Chondrocyte (in vitro differentiated cells): ENCODE measurements around the gene PHKA1. TPM values are rescaled to one million over a fixed set of nuclear protein-coding genes. Genes with fewer than 3 reads are reported as not detected.

Experiments used
- DNase-seq: peaks from one replicate; pipeline ENCODE4 v3.0.0; 2021; ENCODE audit warnings: mixed read lengths, low spot score
- H3K27ac Mint-ChIP-seq: one replicate; pipeline ENCODE4 v1.8.0; 2021; ENCODE audit warnings: mild to moderate bottlenecking, moderate library complexity, mixed read lengths; ENCODE audit not compliant: unreplicated experiment
- H3K27me3 Mint-ChIP-seq: 2 replicates; pipeline ENCODE4 v1.8.0; 2021; ENCODE audit warnings: low read depth, mixed read lengths
- H3K36me3 Mint-ChIP-seq: 2 replicates; pipeline ENCODE4 v1.8.0; 2021; ENCODE audit warnings: low read depth, mixed read lengths
- H3K4me1 Mint-ChIP-seq: 2 replicates; pipeline ENCODE4 v1.8.0; 2021; ENCODE audit warnings: low read depth, mild to moderate bottlenecking, mixed read lengths
- H3K4me3 Mint-ChIP-seq: one replicate; pipeline ENCODE4 v1.8.0; 2021; ENCODE audit warnings: mild to moderate bottlenecking, moderate library complexity, mixed read lengths; ENCODE audit not compliant: unreplicated experiment
- H3K9me3 Mint-ChIP-seq: 2 replicates; pipeline ENCODE4 v1.8.0; 2021; ENCODE audit warnings: low read depth, mixed read lengths
- CTCF ChIP-seq: fragments of 200-600 bp; sonication (generic); IDR thresholded peaks from 2 replicates; pipeline ENCODE4 v1.5.0; 2021; ENCODE audit warnings: antibody characterized with exemption, mild to moderate bottlenecking, moderate library complexity
- total RNA-seq: library from RNA; stranded (reverse); gene quantifications from 3 replicates; pipeline ENCODE4 v1.2.1, GENCODE V29; 2021

The PHKA1 gene
- total RNA-seq, 1 donor from 2014 or later = 5.3 TPM

GRCh38 chrX:72624194-72624593 lies 89.9 kb downstream of the PHKA1 start:
- Mint-ChIP-seq H3K36me3 (peaks cover 1% of the 10 kb centered on the region), H3K27ac (no peak overlapping the region), H3K4me1 (peaks cover 30% of the 10 kb centered on the region), H3K27me3 (no peaks in the 10 kb centered on the region), H3K4me3 (no peak overlapping the region), H3K9me3 (peaks cover 4% of the 10 kb centered on the region)
- DNase-seq = no peak
- TF ChIP-seq CTCF = no peak

DNA sequence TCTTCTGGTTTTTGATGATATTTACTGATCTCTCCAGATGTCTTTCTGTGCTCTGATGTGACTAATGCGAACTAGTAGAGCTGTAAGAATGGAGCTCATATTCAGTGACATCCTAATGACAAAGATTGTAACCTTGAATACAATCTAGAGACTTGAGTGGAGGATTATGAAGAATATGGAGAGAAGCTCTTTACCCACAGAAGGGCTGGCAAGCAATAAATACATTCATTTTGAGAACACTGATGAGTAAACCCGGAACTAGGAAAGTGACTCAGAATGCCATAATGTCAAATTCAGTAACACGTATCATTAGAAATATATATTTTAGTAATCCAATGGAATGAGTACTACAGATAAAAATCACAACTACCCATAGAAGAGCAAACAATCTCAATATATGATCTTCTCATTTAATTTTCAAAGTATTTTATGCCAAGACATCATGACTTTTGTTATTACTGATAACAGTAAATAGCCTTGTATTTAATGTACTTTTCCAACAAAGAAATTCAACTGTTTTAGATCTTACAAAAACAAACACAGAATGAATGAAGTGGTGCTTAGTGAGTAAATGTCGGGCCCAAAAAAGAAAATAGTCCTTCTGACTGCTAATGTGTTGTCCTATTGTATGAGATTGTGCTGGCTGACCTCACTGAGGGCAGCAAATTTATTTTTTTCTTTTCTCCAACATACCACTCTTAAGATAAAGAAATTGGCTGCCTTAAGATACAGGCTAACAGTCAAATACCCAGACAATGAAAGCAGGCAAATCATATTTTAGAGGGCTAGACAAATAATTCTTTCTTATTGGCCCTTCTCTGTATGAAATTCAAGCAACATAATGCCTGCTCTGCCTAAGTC lies 92.3 kb downstream of the PHKA1 start:
- Mint-ChIP-seq H3K9me3 (peaks cover 4% of the 10 kb centered on the region), H3K36me3 (no peaks in the 10 kb centered on the region), H3K27me3 (no peaks in the 10 kb centered on the region), H3K27ac (peak overlapping the region; percentile 28), H3K4me1 (peaks cover 30% of the 10 kb centered on the region), H3K4me3 (no peak overlapping the region)
- no peak for TF ChIP-seq CTCF
- DNase-seq = no peak

DNA sequence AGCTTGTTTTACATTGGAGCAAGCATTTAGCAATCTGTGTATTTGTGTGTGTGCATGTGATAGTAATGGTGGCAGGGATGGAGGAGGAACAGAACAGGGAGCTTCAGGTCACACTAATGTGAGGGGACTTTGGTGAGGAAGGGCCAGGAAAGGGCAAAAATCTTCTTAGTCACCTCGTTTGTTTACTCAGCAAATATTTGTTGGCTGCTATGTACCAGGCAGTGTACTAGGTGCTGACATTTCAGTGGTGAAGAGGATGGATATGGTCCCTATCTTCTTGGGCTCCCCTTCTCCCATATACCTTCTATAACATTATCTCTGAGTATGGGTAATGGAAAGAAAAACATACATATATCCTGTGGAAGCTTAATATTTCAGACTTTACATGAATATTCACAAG lies 92.9 kb downstream of the PHKA1 start:
- DNase-seq = no peak
- Mint-ChIP-seq H3K27me3 (no peaks in the 10 kb centered on the region), H3K9me3 (peaks cover 4% of the 10 kb centered on the region), H3K27ac (peak overlapping the region; percentile 28), H3K36me3 (no peaks in the 10 kb centered on the region), H3K4me1 (peaks cover 30% of the 10 kb centered on the region), H3K4me3 (no peak overlapping the region)
- no peak for TF ChIP-seq CTCF

- DNase-seq = no peak
- TF ChIP-seq CTCF = no peak
- H3K36me3 Mint-ChIP-seq = no peaks in the 10 kb centered on the region
- H3K27ac Mint-ChIP-seq = peak overlapping the region; percentile 92
- peaks cover 30% of the 10 kb centered on the region for H3K4me1 Mint-ChIP-seq
- H3K4me3 Mint-ChIP-seq = peak overlapping the region; percentile 53
- H3K27me3 Mint-ChIP-seq = no peaks in the 10 kb centered on the region
- peaks cover 4% of the 10 kb centered on the region for H3K9me3 Mint-ChIP-seq
Observed at GRCh38 chrX:72620550-72621145, 93.5 kb downstream of the PHKA1 start.

GRCh38 chrX:72609313-72609712 lies 104.8 kb downstream of the PHKA1 start:
- no peaks in the 10 kb centered on the region for H3K9me3 Mint-ChIP-seq
- H3K4me1 Mint-ChIP-seq = no peaks in the 10 kb centered on the region
- H3K27ac Mint-ChIP-seq = no peak overlapping the region
- H3K27me3 Mint-ChIP-seq = no peaks in the 10 kb centered on the region
- no peak for DNase-seq
- H3K4me3 Mint-ChIP-seq = no peak overlapping the region
- peaks cover 4% of the 10 kb centered on the region for H3K36me3 Mint-ChIP-seq
- peak; percentile 51 for TF ChIP-seq CTCF
